Gastrocnemius medialis (tissue), 4 donors: ENCODE measurements around the gene NUDT12. TPM values are rescaled to one million over a fixed set of nuclear protein-coding genes. Genes with fewer than 3 reads are reported as not detected.

Source experiments
- ATAC-seq, 2 donors: fragments of 150-250 bp; one replicate each; pipeline ENCODE4 v1.9.1; 2016
- DNase-seq, 2 donors: peaks; one replicate each; pipeline ENCODE4 v3.0.0-alpha.2; 2019
- H3K27ac ChIP-seq, 4 donors: fragments of 200-600 bp; sonication (generic); 1 replicate in 1 of 4; 2 replicates in 3 of 4; pipeline ENCODE4 v1.5.1; 2016 to 2018; ENCODE audit warnings: mild to moderate bottlenecking in 2 of 4, moderate library complexity in 1 of 4
- H3K27me3 ChIP-seq, 3 donors: fragments of 200-600 bp; sonication (generic) in 2 of 3; 1 replicate in 1 of 3; 2 replicates in 2 of 3; pipeline versions ENCODE4 v1.5.1 to v1.6.0; 2016 to 2019; ENCODE audit warnings: mild to moderate bottlenecking in 1 of 3, moderate library complexity in 1 of 3
- H3K36me3 ChIP-seq, 2 donors: fragments of 200-600 bp; sonication (generic) in 1 of 2; one replicate each; pipeline ENCODE4 v1.5.1; 2017 to 2018
- H3K4me1 ChIP-seq, 2 donors: fragments of 200-600 bp; sonication (generic) in 1 of 2; one replicate each; pipeline ENCODE4 v1.5.1; 2016 to 2017; ENCODE audit warnings: mild to moderate bottlenecking in 2 of 2
- H3K4me3 ChIP-seq, 4 donors: fragments of 200-600 bp; sonication (generic) in 3 of 4; 1 replicate in 1 of 4; 2 replicates in 3 of 4; pipeline ENCODE4 v1.5.1; 2016 to 2019; ENCODE audit warnings: mild to moderate bottlenecking in 2 of 4
- H3K9me3 ChIP-seq, 3 donors: fragments of 200-600 bp; sonication (generic) in 2 of 3; 1 replicate in 1 of 3; 2 replicates in 2 of 3; pipeline ENCODE4 v1.5.1; 2016 to 2019
- POLR2A ChIP-seq, 2 donors: fragments of 450-650 bp; IDR thresholded peaks; one replicate each; pipeline ENCODE4 v1.6.1; 2017; ENCODE audit warnings: antibody characterized with exemption in 2 of 2, mild to moderate bottlenecking in 2 of 2, moderate library complexity in 2 of 2
- in situ Hi-C, 4 donors: fragments of 200-750 bp; cut with MboI; loops; one replicate each; pipeline versions ENCODE4 v1.15.0 to v1.8.0; 2017; ENCODE audit warnings: low sequenced_read_pairs in 4 of 4
- intact Hi-C: fragments of 100-400 bp; cut with DNase I; formaldehyde crosslinking; loops from one replicate; pipeline ENCODE4 v1.15.1; 2023; ENCODE audit warnings: low total_unique reads
- total RNA-seq, 4 donors: library from RNA; depleted of rRNA; stranded (reverse); fragments of >200 nt; gene quantifications; one replicate each; pipeline versions ENCODE4 v1.1.0 to v1.2.3, GENCODE V29; 2016
- TF ChIP-seq, protein P1 (sequence below), 5 experiments: fragments of 450-650 bp in 3 of 5; fragments of 200-600 bp in 2 of 5; sonication (generic) in 2 of 5; IDR thresholded peaks in 4 of 5; conservative IDR thresholded peaks in 1 of 5; 1 replicate in 4 of 5; 2 replicates in 1 of 5; pipeline ENCODE4 v1.5.1; 2016 to 2019; ENCODE audit warnings: antibody characterized with exemption in 5 of 5, mild to moderate bottlenecking in 3 of 5, moderate library complexity in 3 of 5

NUDT12 gene
- total RNA-seq, 4 donors from 2014 or later, result 4.3 to 14.5 (median 11.6) TPM

DNA sequence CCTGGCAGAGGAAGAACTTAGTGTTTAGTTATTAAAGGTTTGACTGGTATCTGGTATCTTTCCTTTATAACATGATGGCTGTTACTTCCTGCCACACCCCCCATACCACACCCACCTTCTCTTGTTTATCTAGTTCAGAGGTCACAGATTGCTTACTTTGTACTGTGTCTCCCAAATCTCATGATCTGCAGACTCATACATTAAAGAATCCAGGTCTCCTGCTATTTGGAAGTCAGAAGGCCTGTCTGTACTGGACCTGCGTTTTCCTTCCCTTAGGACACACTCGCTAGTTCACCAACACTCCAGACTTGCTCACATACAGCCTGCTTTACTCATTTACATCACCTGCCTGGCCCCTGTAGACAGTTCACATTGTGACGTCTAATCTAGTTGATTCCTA is 39.3 kb downstream of the NUDT12 start:
- no peaks in the 10 kb centered on the region for H3K4me1 ChIP-seq
- TF ChIP-seq, protein P1, sequence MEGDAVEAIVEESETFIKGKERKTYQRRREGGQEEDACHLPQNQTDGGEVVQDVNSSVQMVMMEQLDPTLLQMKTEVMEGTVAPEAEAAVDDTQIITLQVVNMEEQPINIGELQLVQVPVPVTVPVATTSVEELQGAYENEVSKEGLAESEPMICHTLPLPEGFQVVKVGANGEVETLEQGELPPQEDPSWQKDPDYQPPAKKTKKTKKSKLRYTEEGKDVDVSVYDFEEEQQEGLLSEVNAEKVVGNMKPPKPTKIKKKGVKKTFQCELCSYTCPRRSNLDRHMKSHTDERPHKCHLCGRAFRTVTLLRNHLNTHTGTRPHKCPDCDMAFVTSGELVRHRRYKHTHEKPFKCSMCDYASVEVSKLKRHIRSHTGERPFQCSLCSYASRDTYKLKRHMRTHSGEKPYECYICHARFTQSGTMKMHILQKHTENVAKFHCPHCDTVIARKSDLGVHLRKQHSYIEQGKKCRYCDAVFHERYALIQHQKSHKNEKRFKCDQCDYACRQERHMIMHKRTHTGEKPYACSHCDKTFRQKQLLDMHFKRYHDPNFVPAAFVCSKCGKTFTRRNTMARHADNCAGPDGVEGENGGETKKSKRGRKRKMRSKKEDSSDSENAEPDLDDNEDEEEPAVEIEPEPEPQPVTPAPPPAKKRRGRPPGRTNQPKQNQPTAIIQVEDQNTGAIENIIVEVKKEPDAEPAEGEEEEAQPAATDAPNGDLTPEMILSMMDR (IDR thresholded peaks at IDR 0.05 in 4 of 5, conservative IDR thresholded peaks at IDR 0.05 in 1 of 5), result no peak
- no peak for TF ChIP-seq POLR2A (IDR thresholded peaks at IDR 0.05)
- no peaks in the 10 kb centered on the region for H3K36me3 ChIP-seq
- in situ Hi-C loops, result no loop called here
- no peak overlapping the region for H3K4me3 ChIP-seq
- H3K27me3 ChIP-seq, result no peaks in the 10 kb centered on the region
- H3K9me3 ChIP-seq, result no peaks in the 10 kb centered on the region
- no peak for DNase-seq
- intact Hi-C loops, result no loop called here
- H3K27ac ChIP-seq, result no peak overlapping the region
- no peak for ATAC-seq

DNA sequence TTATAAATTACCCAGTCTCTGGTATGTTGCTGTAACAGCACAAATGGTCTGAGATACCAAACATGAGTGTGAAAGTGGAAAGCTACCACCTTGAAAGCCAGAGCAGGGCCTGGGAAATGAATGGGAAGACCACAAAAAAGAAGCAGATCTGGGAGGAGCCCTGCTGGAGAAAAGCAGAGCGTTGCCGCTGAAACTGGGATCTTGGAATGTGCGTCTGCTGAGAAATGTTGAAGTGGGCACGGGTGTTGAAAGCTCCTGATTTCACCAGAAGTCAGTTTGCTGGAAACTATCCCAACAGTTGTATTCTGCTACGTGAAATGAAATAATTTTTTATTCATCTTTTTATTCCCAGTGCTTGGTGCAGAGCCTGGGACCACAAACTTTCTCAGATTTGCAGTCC is 40.0 kb downstream of the NUDT12 start:
- Histone ChIP-seq H3K4me3 (no peak overlapping the region), H3K4me1 (no peaks in the 10 kb centered on the region), H3K36me3 (no peaks in the 10 kb centered on the region), H3K9me3 (no peaks in the 10 kb centered on the region), H3K27ac (no peak overlapping the region), H3K27me3 (no peaks in the 10 kb centered on the region)
- ATAC-seq (no peak), DNase-seq (no peak)
- no peak for TF ChIP-seq POLR2A (IDR thresholded peaks at IDR 0.05)
- TF ChIP-seq, protein P1 (IDR thresholded peaks at IDR 0.05 in 4 of 5, conservative IDR thresholded peaks at IDR 0.05 in 1 of 5), result no peak
- in situ Hi-C loops (no loop called here), intact Hi-C loops (no loop called here)

DNA sequence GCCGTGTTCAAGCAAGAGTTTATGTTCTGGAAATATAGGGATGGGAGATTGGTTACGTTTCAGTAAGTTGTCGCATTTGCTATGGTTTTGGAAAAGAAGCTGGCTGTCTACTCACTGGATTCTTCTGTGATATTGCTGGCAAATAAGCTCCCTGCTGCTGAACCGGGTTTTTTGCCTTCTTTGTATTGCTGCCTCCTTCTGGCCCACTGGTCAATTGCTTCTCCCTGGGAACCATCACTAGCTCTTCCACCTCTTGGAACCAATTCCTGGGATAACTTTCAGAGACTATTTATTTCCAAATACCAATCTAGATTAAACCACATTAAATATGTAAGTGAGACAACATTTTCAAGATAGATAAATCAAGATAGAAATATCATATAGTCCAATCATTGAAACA is 43.0 kb downstream of the NUDT12 start:
- H3K27ac ChIP-seq, result no peak overlapping the region
- no peak for ATAC-seq
- no peaks in the 10 kb centered on the region for H3K36me3 ChIP-seq
- in situ Hi-C loops, result no loop called here
- no peak overlapping the region for H3K4me3 ChIP-seq
- TF ChIP-seq, protein P1 (IDR thresholded peaks at IDR 0.05 in 4 of 5, conservative IDR thresholded peaks at IDR 0.05 in 1 of 5), result no peak
- no peak for TF ChIP-seq POLR2A (IDR thresholded peaks at IDR 0.05)
- H3K27me3 ChIP-seq, result no peaks in the 10 kb centered on the region
- no peaks in the 10 kb centered on the region for H3K4me1 ChIP-seq
- DNase-seq, result no peak
- intact Hi-C loops, result no loop called here
- H3K9me3 ChIP-seq, result no peaks in the 10 kb centered on the region

DNA sequence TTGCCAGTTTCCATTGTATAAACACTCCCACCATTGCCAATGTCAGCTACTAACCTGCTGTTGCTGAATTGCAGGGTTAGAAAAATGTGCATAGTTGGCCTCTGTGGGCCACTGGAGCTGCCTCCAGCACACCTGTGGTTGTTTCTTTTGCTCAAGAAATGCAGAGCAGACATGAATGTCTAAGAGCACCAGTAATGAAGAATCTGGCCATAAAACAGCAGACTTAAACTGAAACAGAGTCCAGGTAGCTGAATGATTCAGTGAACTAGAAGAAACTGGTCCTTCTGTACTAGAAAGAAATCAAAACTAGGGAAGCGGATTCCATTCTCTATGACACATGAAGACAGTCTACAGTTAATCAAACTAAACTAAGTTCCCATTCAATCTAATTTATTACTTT is 48.2 kb downstream of the NUDT12 start:
- ATAC-seq (no peak), DNase-seq (no peak)
- TF ChIP-seq POLR2A (IDR thresholded peaks at IDR 0.05), result no peak
- TF ChIP-seq, protein P1 (IDR thresholded peaks at IDR 0.05 in 4 of 5, conservative IDR thresholded peaks at IDR 0.05 in 1 of 5), result no peak
- Histone ChIP-seq H3K9me3 (no peaks in the 10 kb centered on the region), H3K27ac (no peak overlapping the region), H3K4me1 (no peaks in the 10 kb centered on the region), H3K4me3 (no peak overlapping the region), H3K27me3 (no peaks in the 10 kb centered on the region), H3K36me3 (no peaks in the 10 kb centered on the region)
- intact Hi-C loops, result no loop called here
- in situ Hi-C loops, result no loop called here

GRCh38 chr5:103513701-103514100 is 48.9 kb downstream of the NUDT12 start:
- no peak for DNase-seq
- no peaks in the 10 kb centered on the region for H3K9me3 ChIP-seq
- intact Hi-C loops (no loop called here), in situ Hi-C loops (no loop called here)
- TF ChIP-seq, protein P1 (IDR thresholded peaks at IDR 0.05 in 4 of 5, conservative IDR thresholded peaks at IDR 0.05 in 1 of 5), result no peak
- TF ChIP-seq POLR2A (IDR thresholded peaks at IDR 0.05), result no peak
- no peaks in the 10 kb centered on the region for H3K36me3 ChIP-seq
- no peaks in the 10 kb centered on the region for H3K4me1 ChIP-seq
- ATAC-seq, result no peak
- no peaks in the 10 kb centered on the region for H3K27me3 ChIP-seq
- H3K27ac ChIP-seq, result no peak overlapping the region
- no peak overlapping the region for H3K4me3 ChIP-seq
